Neural progenitor cell (in vitro differentiated cells): ENCODE data around the gene DHRS3.

Experiments used
- CTCF ChIP-seq: fragments of 200-600 bp; sonication (generic); IDR thresholded peaks from 2 replicates; pipeline ENCODE4 v1.5.1; 2017; ENCODE audit warnings: antibody characterized with exemption, mild to moderate bottlenecking
- EZH2 ChIP-seq: fragments of 200-600 bp; sonication (generic); IDR thresholded peaks from 2 replicates; pipeline ENCODE4 v1.6.1; 2017; ENCODE audit warnings: antibody characterized with exemption, mild to moderate bottlenecking, moderate library complexity

DNA sequence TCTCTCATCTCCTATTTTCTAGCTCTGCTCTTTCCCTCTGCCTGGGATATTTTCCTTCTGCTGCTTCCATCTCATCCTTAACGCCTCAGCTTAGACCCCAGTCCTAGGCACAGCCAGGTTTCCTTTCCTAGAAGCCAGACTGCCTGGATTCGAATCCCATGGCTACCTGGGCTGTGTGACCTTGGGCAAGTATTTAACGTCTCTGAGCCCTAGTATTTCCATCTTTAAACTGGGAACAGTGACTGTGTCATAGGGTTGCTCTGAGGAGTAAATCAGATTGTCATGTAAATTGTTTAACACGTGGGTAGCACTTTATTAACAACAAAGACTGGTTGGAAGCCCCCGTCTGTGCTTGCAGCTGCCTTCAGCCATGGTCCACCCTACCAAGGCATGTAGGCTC lies 18.4 kb downstream of the DHRS3 start:
- TF ChIP-seq EZH2: no peak
- TF ChIP-seq CTCF: no peak
